GM21528 (cell line): ENCODE results near the gene USP13.

Experiments used
- ATAC-seq: cut with Tn5 transposase; IDR thresholded peaks from one replicate; pipeline ENCODE4 v1.9.1; 2021; ENCODE audit warnings: mild to moderate bottlenecking, moderate library complexity; ENCODE audit not compliant: unreplicated experiment, low FRiP score

USP13 gene

DNA sequence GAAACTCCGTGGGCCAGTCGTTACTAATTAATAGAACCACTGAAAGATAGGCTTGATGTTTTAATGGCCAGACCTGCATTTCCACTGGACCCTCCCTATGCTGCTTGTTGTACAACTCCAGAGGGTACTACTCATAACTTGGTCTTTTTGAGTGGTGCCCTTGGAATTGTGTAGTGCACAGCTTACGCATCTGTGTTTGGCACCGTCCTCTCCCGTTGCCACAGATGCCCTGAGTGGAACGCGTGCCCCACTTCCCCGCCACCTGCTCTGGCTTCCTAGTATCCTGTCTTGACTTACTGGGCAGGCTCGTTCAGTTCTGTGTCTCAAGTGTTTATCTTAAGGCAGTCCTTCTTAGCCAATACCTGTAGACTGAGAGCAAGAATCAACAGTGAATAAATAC is 78.7 kb downstream of the USP13 start:
- no peak for ATAC-seq

DNA sequence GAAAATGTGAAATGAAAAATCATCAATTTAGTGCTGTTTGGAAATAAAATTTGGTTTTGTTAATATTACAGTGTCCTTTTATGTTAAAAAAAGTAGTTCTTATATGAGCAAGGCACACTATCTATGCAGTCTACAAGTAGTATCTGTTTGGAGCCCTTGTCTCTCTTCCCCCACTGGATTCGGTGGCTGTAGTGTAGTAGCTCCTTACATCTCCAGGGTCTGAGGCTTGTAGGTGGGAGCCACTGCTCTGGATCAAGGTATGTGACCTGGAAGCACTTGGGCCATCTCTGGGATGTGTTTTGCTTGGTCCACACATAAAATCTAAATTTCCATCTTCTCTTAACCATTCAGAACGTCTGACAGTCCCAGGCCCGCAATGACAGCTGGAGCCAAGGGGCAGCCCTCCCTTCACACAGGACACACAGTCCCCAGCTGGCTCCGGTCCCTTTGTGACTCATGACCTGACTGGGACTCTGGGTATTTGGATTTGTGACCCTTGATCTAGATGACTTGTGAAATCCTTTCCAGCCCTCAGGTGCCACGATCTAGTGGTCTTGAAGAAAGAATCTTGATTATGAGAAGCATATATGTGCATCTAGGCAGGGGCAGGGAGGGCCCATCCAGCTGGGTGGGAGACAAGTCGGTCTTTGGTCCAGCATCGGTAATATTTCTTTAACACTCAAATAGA is 80.0 kb downstream of the USP13 start:
- ATAC-seq = no peak

GRCh38 chr3:179733797-179734196 is 81.0 kb downstream of the USP13 start:
- ATAC-seq = no peak

GRCh38 chr3:179734497-179735281 is 81.8 kb downstream of the USP13 start:
- no peak for ATAC-seq

- no peak for ATAC-seq
Measured at GRCh38 chr3:179735321-179735720, 82.5 kb downstream of the USP13 start.

GRCh38 chr3:179738998-179739397 is 86.2 kb downstream of the USP13 start:
- ATAC-seq = no peak

- ATAC-seq = no peak
Measured at GRCh38 chr3:179739816-179740594, 87.2 kb downstream of the USP13 start.

DNA sequence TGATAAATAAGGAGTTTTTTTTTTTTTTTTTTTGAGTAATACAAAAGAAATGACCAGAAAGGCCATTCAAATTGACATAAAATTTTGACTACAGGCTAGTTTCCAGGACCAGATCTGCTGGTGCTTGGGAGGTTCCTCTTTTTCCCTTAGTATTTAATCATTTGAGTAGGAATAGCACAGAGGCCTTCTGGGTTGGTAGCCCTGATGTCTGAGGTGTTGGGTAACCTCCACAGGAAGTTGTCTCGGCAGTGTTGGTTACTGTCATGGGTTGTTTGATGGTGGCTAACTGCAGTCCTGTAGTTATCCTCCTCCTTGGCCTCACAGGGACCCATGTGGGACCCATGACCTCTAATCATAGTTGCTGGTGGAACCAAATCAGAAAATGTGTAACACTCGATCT is 91.1 kb downstream of the USP13 start:
- no peak for ATAC-seq

- ATAC-seq = no peak
Measured at GRCh38 chr3:179744667-179745066, 91.8 kb downstream of the USP13 start.

DNA sequence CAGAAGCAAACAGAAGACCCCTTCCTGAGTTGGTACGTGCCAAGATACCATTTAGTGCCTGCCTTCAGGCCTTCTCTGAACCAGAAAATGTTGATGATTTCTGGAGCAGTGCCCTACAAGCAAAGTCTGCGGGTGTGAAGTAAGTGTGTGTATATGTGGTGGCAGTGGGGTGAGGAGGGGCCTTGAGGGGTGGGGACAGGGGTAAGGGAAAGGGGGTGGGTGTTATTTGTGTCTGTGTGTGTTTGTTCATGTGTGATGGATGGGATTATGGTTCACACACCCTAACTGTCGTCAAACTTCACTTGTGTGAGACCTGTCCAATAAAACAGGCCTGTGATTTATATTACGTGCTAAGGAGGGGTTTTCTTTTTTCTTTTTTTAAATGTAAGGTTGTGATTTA is 92.2 kb downstream of the USP13 start:
- no peak for ATAC-seq

- ATAC-seq = no peak
Measured at GRCh38 chr3:179745716-179746115, 92.9 kb downstream of the USP13 start.

GRCh38 chr3:179750720-179751328 is 98.0 kb downstream of the USP13 start:
- no peak for ATAC-seq

GRCh38 chr3:179760944-179761343 is 108.1 kb downstream of the USP13 start:
- no peak for ATAC-seq

GRCh38 chr3:179765396-179765795 is 112.6 kb downstream of the USP13 start:
- ATAC-seq = no peak

DNA sequence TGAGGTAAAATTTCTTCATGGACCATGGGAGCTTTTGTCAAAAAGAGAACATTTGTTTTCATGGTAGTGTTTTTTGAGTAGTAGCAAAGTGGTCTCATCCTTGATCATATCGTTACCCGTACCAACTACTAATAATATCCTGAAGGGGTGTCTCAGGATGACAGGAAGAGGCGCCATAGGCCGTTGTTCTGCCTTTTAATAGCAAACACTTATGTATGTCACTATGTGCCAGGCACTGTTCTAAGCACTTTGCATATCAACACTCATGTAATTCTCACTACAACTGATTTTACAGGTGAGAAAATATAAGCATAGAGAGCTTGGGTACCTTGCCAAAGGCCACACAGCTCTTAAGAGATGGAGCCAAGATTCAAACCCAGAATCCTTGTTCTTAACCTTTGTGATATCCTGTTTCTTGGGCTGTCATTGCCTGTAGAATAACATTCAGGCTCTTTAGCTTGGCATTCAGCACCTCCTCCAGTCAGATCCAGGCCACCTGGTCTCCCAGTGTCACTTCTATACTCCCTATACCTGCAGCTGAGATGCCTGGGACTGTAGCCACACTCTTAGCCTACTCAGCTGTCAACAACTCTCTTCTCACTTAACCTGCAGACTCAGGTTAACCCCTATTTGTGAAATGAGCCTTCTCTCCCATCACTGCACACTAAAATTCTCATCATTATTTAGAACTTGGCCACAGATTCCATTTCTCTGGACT is 113.7 kb downstream of the USP13 start:
- no peak for ATAC-seq

DNA sequence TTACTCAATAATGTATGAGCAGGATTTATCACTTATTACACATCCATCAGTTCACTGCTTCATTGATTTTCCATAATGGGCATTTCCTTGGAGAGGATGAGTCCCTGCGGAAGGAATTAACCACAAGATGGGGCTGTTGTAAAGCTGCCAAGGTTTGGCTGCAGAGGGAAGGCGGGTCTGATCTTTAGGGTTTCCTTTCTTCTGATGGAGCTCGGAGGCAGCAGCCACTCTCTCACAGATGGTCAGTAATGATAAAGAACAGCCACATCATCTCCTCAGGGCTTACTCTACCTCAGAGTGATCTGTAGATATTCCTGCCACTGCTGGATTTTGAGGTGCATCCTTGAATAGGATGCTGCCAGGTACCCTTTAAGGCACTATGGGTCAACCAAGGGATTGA is 115.2 kb downstream of the USP13 start:
- no peak for ATAC-seq

DNA sequence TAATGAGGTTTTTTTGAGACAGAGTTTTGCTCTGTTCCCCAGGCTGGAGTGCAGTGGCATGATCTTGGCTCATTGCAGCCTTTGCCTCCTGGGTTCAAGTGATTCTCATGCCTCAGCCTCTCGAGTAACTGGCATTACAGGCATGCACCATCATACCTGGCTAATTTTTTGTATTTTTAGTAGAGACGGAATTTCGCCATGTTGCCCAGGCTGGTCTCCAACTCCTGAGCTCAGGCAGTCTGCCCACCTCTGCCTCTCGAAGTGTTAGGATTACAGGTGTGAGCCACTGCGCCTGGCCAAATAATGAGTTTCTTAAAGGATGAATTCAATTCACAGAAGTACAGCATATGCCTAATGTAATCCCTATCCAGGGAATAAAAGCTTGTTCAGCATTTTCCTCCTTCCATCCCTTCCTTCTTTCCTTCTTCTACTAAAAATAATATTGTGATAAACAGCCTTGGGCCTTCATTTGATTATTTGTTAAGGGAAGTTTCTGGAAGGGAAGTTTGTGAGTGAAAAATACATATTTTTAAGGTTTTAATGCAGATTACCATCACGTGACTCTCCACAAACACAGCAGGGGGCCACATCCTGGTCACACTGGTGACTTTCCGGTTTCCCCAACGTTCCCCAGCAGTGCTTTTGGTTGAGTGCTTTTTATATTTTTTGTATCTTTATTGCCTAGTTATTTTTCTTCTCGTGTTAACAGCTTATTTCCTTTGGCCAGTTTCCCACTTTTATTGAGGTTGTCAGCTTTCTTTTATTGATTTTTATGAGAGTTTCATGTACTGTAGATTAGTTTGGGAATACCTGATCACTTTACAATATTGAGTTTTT is 116.8 kb downstream of the USP13 start:
- no peak for ATAC-seq

DNA sequence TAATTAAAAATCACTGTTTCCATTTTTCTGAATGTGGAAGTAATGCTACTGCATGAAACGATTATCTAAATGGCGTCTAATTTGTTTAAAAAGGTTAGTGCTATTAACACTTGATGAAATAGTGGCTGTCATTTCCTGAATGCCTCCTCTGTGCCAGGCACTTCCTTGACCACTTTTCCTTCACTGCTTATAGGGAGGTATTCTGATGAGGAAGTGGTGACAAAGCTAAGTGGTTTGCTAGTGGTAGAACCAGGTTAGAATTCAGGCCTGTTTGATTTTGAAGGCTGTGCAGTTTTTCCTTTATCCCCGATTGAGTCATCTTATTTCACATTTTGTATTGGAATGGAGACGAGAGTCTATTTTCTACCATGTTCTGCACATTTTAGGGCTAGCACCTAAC is 119.0 kb downstream of the USP13 start:
- ATAC-seq = no peak

- ATAC-seq = no peak
Measured at GRCh38 chr3:179772297-179772696, 119.5 kb downstream of the USP13 start.
